ENCODE data around the gene SLC36A2.

The SLC36A2 gene

GRCh38 chr5:151281001-151281639 is 66.2 kb downstream of the SLC36A2 start:
- no peak for DNase-seq

DNA sequence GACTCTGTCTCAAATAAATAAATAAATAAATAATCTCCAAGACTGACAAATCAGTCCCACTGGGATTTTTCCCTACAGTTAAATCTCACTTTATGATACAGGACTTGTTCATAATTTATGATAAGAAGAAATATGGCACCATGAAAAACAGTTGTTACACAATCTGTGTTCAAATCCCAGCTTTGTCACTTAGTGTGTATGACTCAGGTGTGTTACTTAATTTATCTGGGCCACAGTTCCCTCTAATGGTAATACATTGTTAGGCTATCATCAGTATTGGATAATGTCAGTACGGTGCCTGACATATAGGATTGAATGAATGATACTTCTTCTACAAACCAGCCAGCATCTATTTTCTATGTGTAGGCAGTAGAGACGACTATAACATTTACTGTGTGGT is 66.9 kb downstream of the SLC36A2 start:
- DNase-seq: no peak

GRCh38 chr5:151278845-151279244 is 68.5 kb downstream of the SLC36A2 start:
- no peak for DNase-seq

- no peak for DNase-seq
Observed at GRCh38 chr5:151275803-151276202, 71.6 kb downstream of the SLC36A2 start.

GRCh38 chr5:151274666-151275065 is 72.7 kb downstream of the SLC36A2 start:
- DNase-seq: no peak

- no peak for DNase-seq
Observed at GRCh38 chr5:151271336-151271735, 76.0 kb downstream of the SLC36A2 start.

DNA sequence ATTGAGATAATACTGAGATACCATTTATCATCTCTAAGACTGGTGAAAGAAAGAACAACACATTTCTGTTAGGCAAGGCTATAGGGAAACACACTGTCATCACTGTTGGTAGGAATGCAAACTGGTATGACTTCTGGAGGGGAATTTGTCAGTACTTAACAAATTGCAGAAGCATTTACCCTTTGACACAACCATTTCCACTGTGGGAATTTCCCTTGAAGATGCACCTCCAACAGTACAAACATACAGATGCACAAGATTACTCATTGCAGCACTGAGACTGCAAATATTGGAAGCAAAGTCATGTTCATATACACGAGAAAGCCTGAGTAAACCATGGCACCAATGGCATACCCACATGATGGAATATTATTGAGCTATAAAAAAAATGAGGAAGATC is 76.8 kb downstream of the SLC36A2 start:
- no peak for DNase-seq

GRCh38 chr5:151267491-151268260 is 79.7 kb downstream of the SLC36A2 start:
- DNase-seq: no peak
